GM18502 (cell line): ENCODE data around the gene EIF6.

Experiments used
- ATAC-seq: cut with Tn5 transposase; IDR thresholded peaks from one replicate; pipeline ENCODE4 v1.9.1; 2021; ENCODE audit warnings: mild to moderate bottlenecking; ENCODE audit not compliant: unreplicated experiment, poor library complexity

The EIF6 gene

GRCh38 chr20:35314816-35315631 is 30.5 kb upstream of the EIF6 start:
- ATAC-seq = no peak

- ATAC-seq = no peak
Measured at GRCh38 chr20:35312318-35312717, 27.7 kb upstream of the EIF6 start.

- ATAC-seq = no peak
Measured at GRCh38 chr20:35311822-35312221, 27.2 kb upstream of the EIF6 start.

GRCh38 chr20:35311409-35311808 is 26.8 kb upstream of the EIF6 start:
- no peak for ATAC-seq

GRCh38 chr20:35307666-35308653 is 23.4 kb upstream of the EIF6 start:
- ATAC-seq = no peak

GRCh38 chr20:35306931-35307517 is 22.5 kb upstream of the EIF6 start:
- ATAC-seq = no peak

- ATAC-seq = no peak
Measured at GRCh38 chr20:35305682-35306556, 21.3 kb upstream of the EIF6 start.

- ATAC-seq = no peak
Measured at GRCh38 chr20:35304956-35305355, 20.4 kb upstream of the EIF6 start.

- ATAC-seq = peak; percentile 68
Measured at GRCh38 chr20:35303735-35304491, 19.3 kb upstream of the EIF6 start.

- no peak for ATAC-seq
Measured at GRCh38 chr20:35303382-35303734, 18.8 kb upstream of the EIF6 start.

- no peak for ATAC-seq
Measured at GRCh38 chr20:35302421-35303335, 18.1 kb upstream of the EIF6 start.

GRCh38 chr20:35301426-35301825 is 16.9 kb upstream of the EIF6 start:
- no peak for ATAC-seq

GRCh38 chr20:35300469-35301262 is 16.1 kb upstream of the EIF6 start:
- no peak for ATAC-seq

GRCh38 chr20:35299780-35300179 is 15.2 kb upstream of the EIF6 start:
- no peak for ATAC-seq

- ATAC-seq = no peak
Measured at GRCh38 chr20:35298264-35298663, 13.7 kb upstream of the EIF6 start.

- no peak for ATAC-seq
Measured at GRCh38 chr20:35297740-35298139, 13.2 kb upstream of the EIF6 start.

- no peak for ATAC-seq
Measured at GRCh38 chr20:35297155-35297554, 12.6 kb upstream of the EIF6 start.
